Neural cell (in vitro differentiated cells): ENCODE results near the gene SCN8A.

Source experiments
- CTCF ChIP-seq: fragments of 450-650 bp; IDR thresholded peaks from 2 replicates; pipeline ENCODE4 v1.5.1; 2014; ENCODE audit warnings: antibody characterized with exemption, mild to moderate bottlenecking, moderate library complexity; ENCODE audit not compliant: poor library complexity, severe bottlenecking
- EZH2 ChIP-seq: fragments of 200-600, 300-800 bp; shearing (Covaris generic), sonication (generic); IDR thresholded peaks from 2 replicates; pipeline ENCODE4 v1.6.1; 2014; ENCODE audit warnings: antibody characterized with exemption, low read length, borderline replicate concordance, mild to moderate bottlenecking; ENCODE audit not compliant: insufficient read depth, poor library complexity, severe bottlenecking
- POLR2AphosphoS5 ChIP-seq: IDR thresholded peaks from 2 replicates; pipeline ENCODE4 v1.6.1; 2012

- TF ChIP-seq CTCF (no peak), EZH2 (no peak), POLR2AphosphoS5 (no peak)
Measured at GRCh38 chr12:51801027-51801426, 210.0 kb downstream of the SCN8A start.
